ENCODE results near the gene PLSCR2. TPM values are rescaled to one million over a fixed set of nuclear protein-coding genes. Genes with fewer than 3 reads are reported as not detected.
"Not testable (repeated sequence)": the region's sequence is repeated elsewhere in the genome, so short reads cannot be mapped to it uniquely, and the experiment has no call there.

The PLSCR2 gene
- total and polyA plus RNA-seq, 9 donors: 0.27 to 0.35 TPM; not detected in 7

DNA sequence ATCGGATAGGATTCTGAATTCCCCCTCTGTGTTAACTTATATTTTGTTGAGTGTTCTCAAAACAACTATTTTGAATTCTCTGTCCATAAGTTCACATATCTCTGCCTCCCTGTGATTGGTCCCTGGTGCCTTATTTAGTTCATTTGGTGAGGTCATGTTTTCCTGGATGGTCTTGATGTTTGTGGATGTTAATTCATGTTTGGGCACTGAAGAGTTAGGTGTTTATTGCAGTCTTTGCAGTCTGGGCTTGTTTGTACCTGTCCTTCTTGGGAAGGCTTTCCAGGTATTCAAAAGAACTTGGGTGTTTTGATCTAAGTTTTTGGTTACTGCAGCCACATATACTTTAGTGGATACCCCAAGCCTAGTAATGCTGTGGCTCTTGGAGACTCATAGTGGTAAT is 23.3 kb downstream of the PLSCR2 start:
- Histone ChIP-seq H3K4me3 (no peak overlapping the region), H3K9me3 (no peaks in the 10 kb centered on the region), H3K36me3 (no peaks in the 10 kb centered on the region), H3K4me1 (ENCODE audit: insufficient read depth) (no peaks in the 10 kb centered on the region), H3K27ac (no peak overlapping the region), H3K27me3 (no peaks in the 10 kb centered on the region)
- WGBS, 3 donors: 94 to 100% (median 96%) methylated on average over 1 of the region's 1 CpG
- TF ChIP-seq EP300 (IDR thresholded peaks at IDR 0.05): no peak
- no peak for TF ChIP-seq POLR2A (IDR thresholded peaks at IDR 0.05)
- TF ChIP-seq CTCF (IDR thresholded peaks at IDR 0.05): no peak
- intact Hi-C loops (cut with DNase I): no loop called here
- no peak for DNase-seq

DNA sequence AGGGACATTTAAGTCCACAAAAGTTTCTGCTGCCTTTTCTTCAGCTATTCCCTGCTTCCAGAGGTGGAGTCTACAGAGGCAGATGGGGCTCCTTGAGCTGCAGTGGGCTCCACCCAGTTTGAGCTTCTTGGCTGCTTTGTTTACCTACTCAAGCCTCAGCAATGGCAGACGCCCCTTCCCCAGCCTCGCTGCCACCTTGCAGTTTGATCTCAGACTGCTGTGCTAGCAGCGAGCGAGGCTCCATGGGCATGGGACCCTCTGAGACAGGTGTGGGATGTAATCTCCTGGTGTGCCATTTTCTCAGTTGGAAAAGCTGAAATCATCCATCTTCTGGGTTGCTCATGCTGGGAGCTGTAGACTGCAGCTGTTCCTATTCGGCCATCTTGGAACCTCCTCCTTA is 29.1 kb downstream of the PLSCR2 start:
- DNase-seq; H3K27me3 ChIP-seq; intact Hi-C loops (cut with DNase I); H3K27ac ChIP-seq; H3K9me3 ChIP-seq; H3K4me3 ChIP-seq; H3K4me1 ChIP-seq (ENCODE audit: insufficient read depth); H3K36me3 ChIP-seq: not testable (repeated sequence)
- WGBS, 3 donors: 84 to 94% (median 94%) methylated on average over 5 of the region's 5 CpGs

- DNase-seq: no peak
Measured at GRCh38 chr3:146432066-146432465, 37.3 kb downstream of the PLSCR2 start.

DNA sequence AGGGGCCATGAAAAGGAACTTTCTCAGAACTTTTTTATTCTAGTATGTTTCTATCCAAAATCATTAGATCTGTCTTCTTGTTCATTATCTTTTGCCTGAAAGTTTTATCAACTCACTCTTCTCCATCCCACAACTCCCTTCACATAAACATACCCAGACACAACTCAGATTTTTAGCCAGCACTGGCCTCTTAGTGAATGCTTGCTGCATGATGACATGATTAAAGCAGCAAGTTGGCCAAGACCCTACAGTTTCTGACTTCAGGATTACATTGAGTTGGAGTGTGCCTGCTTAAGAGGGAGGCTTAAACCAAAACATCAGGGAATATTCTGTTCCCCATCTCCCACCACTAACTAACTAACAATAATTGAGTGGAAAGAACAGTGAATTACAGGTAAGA is 38.1 kb downstream of the PLSCR2 start:
- intact Hi-C loops (cut with DNase I): no loop called here
- no peaks in the 10 kb centered on the region for H3K36me3 ChIP-seq

More at GRCh38 chr3:146432066-146432465, 37.3 kb downstream of the PLSCR2 start:
- Histone ChIP-seq H3K4me1 (ENCODE audit: insufficient read depth) (no peaks in the 10 kb centered on the region), H3K27ac (no peak overlapping the region), H3K27me3 (no peaks in the 10 kb centered on the region), H3K36me3 (no peaks in the 10 kb centered on the region), H3K4me3 (no peak overlapping the region), H3K9me3 (no peaks in the 10 kb centered on the region)
- TF ChIP-seq POLR2A (IDR thresholded peaks at IDR 0.05) (no peak), CTCF (IDR thresholded peaks at IDR 0.05) (no peak), EP300 (IDR thresholded peaks at IDR 0.05) (no peak)
- intact Hi-C loops (cut with DNase I): no loop called here
- 83 to 86% (median 85%) methylated on average over 1 of the region's 1 CpG for WGBS, 3 donors

GRCh38 chr3:146425341-146425740 is 44.0 kb downstream of the PLSCR2 start:
- intact Hi-C loops (cut with DNase I): no loop called here
- H3K4me3 ChIP-seq: no peak overlapping the region
- no peaks in the 10 kb centered on the region for H3K36me3 ChIP-seq
- H3K27ac ChIP-seq: no peak overlapping the region
- TF ChIP-seq EP300 (IDR thresholded peaks at IDR 0.05): no peak
- TF ChIP-seq CTCF (IDR thresholded peaks at IDR 0.05): no peak
- TF ChIP-seq POLR2A (IDR thresholded peaks at IDR 0.05): no peak
- 83 to 89% (median 87%) methylated on average over 1 of the region's 1 CpG for WGBS, 3 donors
- no peaks in the 10 kb centered on the region for H3K9me3 ChIP-seq
- no peak for DNase-seq
- no peaks in the 10 kb centered on the region for H3K27me3 ChIP-seq
- no peaks in the 10 kb centered on the region for H3K4me1 ChIP-seq (ENCODE audit: insufficient read depth)

More for the DNA sequence above, 38.1 kb downstream of the PLSCR2 start:
- no peaks in the 10 kb centered on the region for H3K27me3 ChIP-seq
- TF ChIP-seq POLR2A (IDR thresholded peaks at IDR 0.05) (no peak), EP300 (IDR thresholded peaks at IDR 0.05) (no peak), CTCF (IDR thresholded peaks at IDR 0.05) (no peak)
- H3K4me3 ChIP-seq: no peak overlapping the region
- no peaks in the 10 kb centered on the region for H3K4me1 ChIP-seq (ENCODE audit: insufficient read depth)
- no peak for DNase-seq
- no peaks in the 10 kb centered on the region for H3K9me3 ChIP-seq
- no peak overlapping the region for H3K27ac ChIP-seq
